HG03135 (cell line): ENCODE measurements around the gene ZDHHC19.

Source experiments
- ATAC-seq: cut with Tn5 transposase; IDR thresholded peaks from one replicate; pipeline ENCODE4 v1.9.1; 2021; ENCODE audit warnings: mild to moderate bottlenecking, moderate library complexity; ENCODE audit not compliant: unreplicated experiment

ZDHHC19 gene

GRCh38 chr3:196150481-196150880, 60.7 kb downstream of the ZDHHC19 start:
- no peak for ATAC-seq

- ATAC-seq: no peak
Observed at GRCh38 chr3:196149831-196150301, 61.3 kb downstream of the ZDHHC19 start.

GRCh38 chr3:196149375-196149774, 61.8 kb downstream of the ZDHHC19 start:
- ATAC-seq: no peak
